ENCODE measurements around the gene SNW1. TPM values are rescaled to one million over a fixed set of nuclear protein-coding genes. Genes with fewer than 3 reads are reported as not detected.

The SNW1 gene
- total RNA-seq, 3 donors from 2014 or later: 58.5 to 63.3 (median 62.7) TPM

DNA sequence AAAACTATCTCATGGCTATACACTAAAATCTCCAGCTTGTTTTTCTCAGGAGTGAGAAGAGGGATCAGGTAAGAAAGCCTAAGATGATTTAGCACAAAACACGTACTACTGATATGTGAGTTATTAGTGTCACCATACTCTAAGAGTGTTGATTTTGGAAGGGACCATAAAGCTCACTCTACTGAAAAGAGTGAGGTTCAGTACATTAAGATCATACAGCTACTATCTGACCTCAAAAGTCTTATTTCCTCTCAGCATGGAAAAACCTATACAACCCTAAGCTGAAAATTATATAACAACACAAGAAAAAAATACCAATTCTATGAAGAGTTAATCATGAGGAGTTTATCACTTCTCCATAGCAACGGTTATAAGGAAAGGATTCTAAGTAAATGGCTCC, 19.5 kb downstream of the SNW1 start:
- no peak for DNase-seq
- intact Hi-C loops (cut with DNase I, micrococcal nuclease): no loop called here
- TF ChIP-seq, protein P1, sequence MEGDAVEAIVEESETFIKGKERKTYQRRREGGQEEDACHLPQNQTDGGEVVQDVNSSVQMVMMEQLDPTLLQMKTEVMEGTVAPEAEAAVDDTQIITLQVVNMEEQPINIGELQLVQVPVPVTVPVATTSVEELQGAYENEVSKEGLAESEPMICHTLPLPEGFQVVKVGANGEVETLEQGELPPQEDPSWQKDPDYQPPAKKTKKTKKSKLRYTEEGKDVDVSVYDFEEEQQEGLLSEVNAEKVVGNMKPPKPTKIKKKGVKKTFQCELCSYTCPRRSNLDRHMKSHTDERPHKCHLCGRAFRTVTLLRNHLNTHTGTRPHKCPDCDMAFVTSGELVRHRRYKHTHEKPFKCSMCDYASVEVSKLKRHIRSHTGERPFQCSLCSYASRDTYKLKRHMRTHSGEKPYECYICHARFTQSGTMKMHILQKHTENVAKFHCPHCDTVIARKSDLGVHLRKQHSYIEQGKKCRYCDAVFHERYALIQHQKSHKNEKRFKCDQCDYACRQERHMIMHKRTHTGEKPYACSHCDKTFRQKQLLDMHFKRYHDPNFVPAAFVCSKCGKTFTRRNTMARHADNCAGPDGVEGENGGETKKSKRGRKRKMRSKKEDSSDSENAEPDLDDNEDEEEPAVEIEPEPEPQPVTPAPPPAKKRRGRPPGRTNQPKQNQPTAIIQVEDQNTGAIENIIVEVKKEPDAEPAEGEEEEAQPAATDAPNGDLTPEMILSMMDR (IDR thresholded peaks at IDR 0.05): no peak
- no peak overlapping the region for H3K4me3 ChIP-seq
- no peaks in the 10 kb centered on the region for H3K36me3 ChIP-seq (ENCODE audit: low read depth)
- H3K9me3 ChIP-seq: no peaks in the 10 kb centered on the region
- peaks cover 8% of the 10 kb centered on the region for H3K4me1 ChIP-seq (ENCODE audit: low read depth)
- no peak for ATAC-seq

DNA sequence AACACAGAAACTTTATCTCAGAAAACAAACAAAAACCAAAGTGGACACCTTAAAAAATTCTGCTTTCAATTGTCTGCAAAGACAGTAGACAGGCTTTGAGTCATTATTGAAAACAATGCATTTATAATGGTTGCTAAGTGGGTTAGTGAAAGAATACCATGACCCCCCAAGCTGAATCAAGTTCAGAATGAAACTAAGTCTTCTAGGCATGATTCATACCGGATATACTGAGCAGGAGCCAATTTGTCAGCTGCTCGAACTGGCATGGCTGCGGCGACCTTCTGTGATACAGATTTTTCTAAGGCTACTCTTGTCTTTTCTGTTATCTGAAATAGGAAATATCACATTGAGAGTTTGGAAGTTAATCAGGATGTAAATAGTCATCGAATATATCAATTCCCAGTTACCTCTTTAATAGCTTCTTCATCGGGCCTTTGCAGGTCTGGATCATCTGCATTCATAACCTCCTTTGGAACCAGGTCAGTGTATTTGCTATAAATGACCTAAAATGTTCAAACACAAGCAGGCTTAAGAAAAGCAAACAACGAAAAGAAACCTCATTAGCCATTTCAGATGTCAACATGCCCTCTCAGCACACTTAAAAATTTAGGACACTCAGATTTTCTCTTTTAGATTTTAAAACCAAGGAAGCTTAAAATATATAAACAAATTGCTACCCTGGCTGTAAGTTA, 22.3 kb downstream of the SNW1 start:
- no peak overlapping the region for H3K4me3 ChIP-seq
- DNase-seq (peak in 1 of 3 donors; percentile 16), ATAC-seq (no peak)
- intact Hi-C loops (cut with DNase I, micrococcal nuclease): no loop called here
- no peaks in the 10 kb centered on the region for H3K36me3 ChIP-seq (ENCODE audit: low read depth)
- TF ChIP-seq, protein P1 (IDR thresholded peaks at IDR 0.05): no peak
- H3K4me1 ChIP-seq (ENCODE audit: low read depth): peaks cover 4% of the 10 kb centered on the region
- no peaks in the 10 kb centered on the region for H3K9me3 ChIP-seq

DNA sequence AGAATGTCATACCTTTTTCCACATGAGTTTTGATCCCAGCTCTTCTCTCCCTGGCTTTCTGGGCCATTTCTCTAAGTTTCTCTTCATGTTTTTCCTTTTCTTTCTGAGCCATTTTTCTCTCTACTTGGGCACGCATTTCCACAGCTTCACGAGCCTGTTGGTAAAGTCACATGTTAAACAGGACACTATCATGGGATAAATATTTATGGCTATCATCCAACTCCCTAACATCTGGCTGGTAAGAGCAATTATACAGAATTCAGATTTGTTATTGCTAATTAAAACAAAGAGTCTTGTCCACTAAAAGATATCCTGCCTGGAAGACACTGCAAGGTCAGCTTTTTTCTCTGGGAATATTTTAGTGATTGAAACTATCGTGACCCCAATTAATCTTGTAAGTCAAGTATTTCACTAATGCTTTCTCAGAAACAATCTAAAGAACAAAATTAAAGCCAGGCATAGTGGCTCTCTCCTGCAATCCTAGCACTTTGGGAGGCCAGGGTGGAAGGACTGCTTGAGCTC, 29.9 kb downstream of the SNW1 start:
- TF ChIP-seq, protein P1 (IDR thresholded peaks at IDR 0.05): no peak
- intact Hi-C loops (cut with DNase I, micrococcal nuclease): no loop called here
- H3K36me3 ChIP-seq (ENCODE audit: low read depth): peaks cover 6% of the 10 kb centered on the region
- no peak overlapping the region for H3K4me3 ChIP-seq
- H3K4me1 ChIP-seq (ENCODE audit: low read depth): no peaks in the 10 kb centered on the region
- ATAC-seq (no peak), DNase-seq (no peak)
- no peaks in the 10 kb centered on the region for H3K9me3 ChIP-seq

DNA sequence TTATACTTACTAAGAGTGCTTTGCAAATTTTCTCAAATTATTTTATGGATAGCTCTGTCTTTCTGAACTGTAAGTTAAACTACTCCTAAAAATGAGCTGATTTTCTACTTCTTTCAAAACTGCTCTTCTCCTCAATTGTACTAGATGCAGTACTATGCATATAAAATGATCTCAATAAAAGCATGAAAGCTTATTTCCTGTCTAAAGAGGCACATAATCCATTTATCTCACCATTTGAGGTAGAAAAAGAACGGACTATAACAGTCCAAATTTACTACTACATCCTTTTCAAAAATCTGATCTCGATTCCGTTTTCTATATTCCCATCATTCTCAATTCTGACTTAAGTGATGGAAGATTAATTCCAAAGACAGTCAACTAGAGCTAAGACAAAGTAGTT, 38.7 kb downstream of the SNW1 start:
- Histone ChIP-seq H3K9me3 (no peaks in the 10 kb centered on the region), H3K36me3 (ENCODE audit: low read depth) (peaks cover 18% of the 10 kb centered on the region), H3K4me1 (ENCODE audit: low read depth) (no peaks in the 10 kb centered on the region), H3K4me3 (no peak overlapping the region)
- DNase-seq (no peak), ATAC-seq (no peak)
- TF ChIP-seq, protein P1 (IDR thresholded peaks at IDR 0.05): no peak
- intact Hi-C loops (cut with DNase I, micrococcal nuclease): no loop called here

DNA sequence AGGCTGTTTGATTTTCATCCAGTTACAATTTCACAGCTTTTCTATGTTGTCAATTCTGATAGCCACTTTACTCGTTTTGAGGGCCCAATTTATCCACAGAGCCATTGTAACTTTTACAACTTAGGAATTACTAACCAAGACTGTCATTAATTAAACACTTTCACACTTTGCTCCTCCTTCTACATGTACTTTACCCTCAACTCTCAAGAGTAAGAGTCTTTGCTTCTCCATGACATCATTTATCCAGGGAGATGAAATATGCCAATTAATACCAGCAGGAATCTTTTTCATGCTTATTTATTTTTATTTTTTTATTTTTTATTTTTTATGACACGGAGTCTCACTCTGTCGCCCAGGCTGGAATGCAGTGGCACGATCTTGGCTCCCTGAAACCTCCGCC, 39.5 kb downstream of the SNW1 start:
- Histone ChIP-seq H3K4me1 (ENCODE audit: low read depth) (no peaks in the 10 kb centered on the region), H3K9me3 (no peaks in the 10 kb centered on the region), H3K36me3 (ENCODE audit: low read depth) (peaks cover 18% of the 10 kb centered on the region), H3K4me3 (no peak overlapping the region)
- intact Hi-C loops (cut with DNase I, micrococcal nuclease): no loop called here
- ATAC-seq (no peak), DNase-seq (no peak)
- TF ChIP-seq, protein P1 (IDR thresholded peaks at IDR 0.05): no peak
